PFSK-1 (cell line): ENCODE results near the gene CYP8B1.

Experiments
- FOXP2 ChIP-seq: optimal IDR thresholded peaks from 2 replicates; pipeline ENCODE3; 2011; ENCODE audit warnings: borderline replicate concordance, control low read depth, inconsistent platforms; ENCODE audit not compliant: insufficient read depth; ENCODE audit errors: extremely low read length, extremely low read depth
- POLR2AphosphoS5 ChIP-seq: IDR thresholded peaks from 2 replicates; pipeline ENCODE4 v1.6.1; 2012; ENCODE audit warnings: low read depth, mild to moderate bottlenecking, control low read depth, low read length, moderate library complexity
- REST ChIP-seq, 2 experiments: IDR thresholded peaks; 2 replicates each; pipeline versions ENCODE4 v1.6.1 to v1.8.0; 2011 to 2012; ENCODE audit warnings: low read depth in 2 of 2, low read length in 2 of 2, control low read depth in 1 of 2, inconsistent platforms in 1 of 2, mild to moderate bottlenecking in 1 of 2, moderate library complexity in 1 of 2; ENCODE audit not compliant: insufficient read depth in 1 of 2
- SIN3A ChIP-seq: IDR thresholded peaks from 2 replicates; pipeline ENCODE4 v1.6.1; 2012; ENCODE audit warnings: mild to moderate bottlenecking, low read length, moderate library complexity, borderline replicate concordance; ENCODE audit not compliant: insufficient read depth
- TAF1 ChIP-seq: IDR thresholded peaks from 2 replicates; pipeline ENCODE4 v1.6.1; 2012; ENCODE audit warnings: low read length, control low read depth, borderline replicate concordance; ENCODE audit not compliant: insufficient read depth

Gene CYP8B1

GRCh38 chr3:42831321-42831713 is 44.4 kb downstream of the CYP8B1 start:
- no peak for TF ChIP-seq SIN3A
- TF ChIP-seq TAF1: no peak
- no peak for TF ChIP-seq FOXP2
- no peak for TF ChIP-seq REST (IDR thresholded peaks at IDR 0.05; ENCODE audit: insufficient read depth in 1 of 2, low read depth in 2 of 2, low read length in 2 of 2)

- TF ChIP-seq REST (IDR thresholded peaks at IDR 0.05; ENCODE audit: insufficient read depth in 1 of 2, low read depth in 2 of 2, low read length in 2 of 2) (no peak), SIN3A (no peak), POLR2AphosphoS5 (no peak), FOXP2 (no peak), TAF1 (no peak)
Measured at GRCh38 chr3:42830437-42831320, 45.0 kb downstream of the CYP8B1 start.

GRCh38 chr3:42829628-42830436 is 45.8 kb downstream of the CYP8B1 start:
- TF ChIP-seq POLR2AphosphoS5 (no peak), REST (IDR thresholded peaks at IDR 0.05; ENCODE audit: insufficient read depth in 1 of 2, low read depth in 2 of 2, low read length in 2 of 2) (no peak), FOXP2 (no peak), SIN3A (no peak), TAF1 (no peak)

GRCh38 chr3:42829083-42829627 is 46.5 kb downstream of the CYP8B1 start:
- TF ChIP-seq POLR2AphosphoS5 (no peak), FOXP2 (no peak), REST (IDR thresholded peaks at IDR 0.05; ENCODE audit: insufficient read depth in 1 of 2, low read depth in 2 of 2, low read length in 2 of 2) (no peak)
